H9 (cell line): ENCODE data around the gene SRGAP3. TPM values are rescaled to one million over a fixed set of nuclear protein-coding genes. Genes with fewer than 3 reads are reported as not detected.

Source experiments
- DNase-seq: peaks from one replicate; pipeline ENCODE4 v3.0.0-alpha.2; 2017
- H2AFZ ChIP-seq: one replicate; pipeline ENCODE4 v1.6.1; 2013; ENCODE audit warnings: mild to moderate bottlenecking, low read length, control low read depth, moderate library complexity
- H2AK5ac ChIP-seq: 2 replicates; pipeline ENCODE4 v1.6.1; 2013; ENCODE audit warnings: low read length, control low read depth, mixed read lengths; ENCODE audit not compliant: insufficient read length
- H2BK120ac ChIP-seq: one replicate; pipeline ENCODE4 v1.6.1; 2013; ENCODE audit warnings: low read depth, mild to moderate bottlenecking, low read length, control low read depth, inconsistent platforms; ENCODE audit not compliant: poor library complexity, severe bottlenecking
- H2BK12ac ChIP-seq: 2 replicates; pipeline ENCODE4 v1.6.1; 2013; ENCODE audit warnings: low read length, control low read depth, mixed read lengths, low read depth; ENCODE audit not compliant: insufficient read length
- H2BK15ac ChIP-seq: 2 replicates; pipeline ENCODE4 v1.6.1; 2013; ENCODE audit warnings: low read depth, low read length, control low read depth
- H2BK20ac ChIP-seq: one replicate; pipeline ENCODE4 v1.6.1; 2013; ENCODE audit warnings: low read depth, mild to moderate bottlenecking, low read length, control low read depth, inconsistent platforms; ENCODE audit not compliant: poor library complexity, severe bottlenecking
- H2BK5ac ChIP-seq: 2 replicates; pipeline ENCODE4 v1.6.1; 2013; ENCODE audit warnings: low read length, control low read depth, mixed read lengths; ENCODE audit not compliant: insufficient read length
- H3K14ac ChIP-seq: 2 replicates; pipeline ENCODE4 v1.6.1; 2013; ENCODE audit warnings: low read length, control low read depth; ENCODE audit not compliant: insufficient read depth
- H3K18ac ChIP-seq: 2 replicates; pipeline ENCODE4 v1.6.1; 2013; ENCODE audit warnings: low read depth, mild to moderate bottlenecking, mixed read lengths, low read length, control low read depth; ENCODE audit not compliant: insufficient read length
- H3K23ac ChIP-seq: 2 replicates; pipeline ENCODE4 v1.6.1; 2013; ENCODE audit warnings: low read length, control low read depth, mixed read lengths, low read depth; ENCODE audit not compliant: insufficient read length
- H3K23me2 ChIP-seq: 2 replicates; pipeline ENCODE4 v1.6.1; 2013; ENCODE audit warnings: low read depth, mild to moderate bottlenecking, mixed read lengths, low read length, control low read depth; ENCODE audit not compliant: insufficient read length, poor library complexity, severe bottlenecking
- H3K27ac ChIP-seq: 2 replicates; pipeline ENCODE4 v1.5.1; 2013; ENCODE audit warnings: low read length, control low read depth, mixed read lengths, low read depth; ENCODE audit not compliant: insufficient read length
- H3K27me3 ChIP-seq: 2 replicates; pipeline ENCODE4 v1.6.1; 2013; ENCODE audit warnings: low read length, control low read depth, inconsistent platforms; ENCODE audit not compliant: insufficient read depth
- H3K4ac ChIP-seq: 2 replicates; pipeline ENCODE4 v1.6.1; 2013; ENCODE audit warnings: low read depth, mild to moderate bottlenecking, control low read depth, inconsistent platforms, low read length, moderate library complexity
- H3K4me1 ChIP-seq: 2 replicates; pipeline ENCODE4 v1.6.1; 2013; ENCODE audit warnings: low read length, control low read depth, inconsistent platforms; ENCODE audit not compliant: insufficient read depth
- H3K4me2 ChIP-seq: 2 replicates; pipeline ENCODE4 v1.6.1; 2013; ENCODE audit warnings: low read length, control low read depth, mixed read lengths; ENCODE audit not compliant: insufficient read length, insufficient read depth
- H3K56ac ChIP-seq: 2 replicates; pipeline ENCODE4 v1.6.1; 2013; ENCODE audit warnings: low read depth, mild to moderate bottlenecking, mixed read lengths, low read length, control low read depth; ENCODE audit not compliant: insufficient read length
- H3K79me1 ChIP-seq: 2 replicates; pipeline ENCODE4 v1.6.1; 2013; ENCODE audit warnings: low read depth, mild to moderate bottlenecking, moderate library complexity, low read length, control low read depth, inconsistent platforms; ENCODE audit not compliant: insufficient read depth, poor library complexity, severe bottlenecking
- H3K79me2 ChIP-seq: 2 replicates; pipeline ENCODE4 v1.6.1; 2013; ENCODE audit warnings: low read length, control low read depth, inconsistent platforms; ENCODE audit not compliant: insufficient read depth
- H3K9ac ChIP-seq: 2 replicates; pipeline ENCODE4 v1.6.1; 2013; ENCODE audit warnings: low read length, control low read depth, mixed read lengths; ENCODE audit not compliant: insufficient read length; ENCODE audit errors: extremely low read depth
- H3K9me3 ChIP-seq: one replicate; pipeline ENCODE4 v1.6.1; 2013; ENCODE audit warnings: low read depth, low read length, inconsistent platforms; ENCODE audit not compliant: control insufficient read depth
- H3T11ph ChIP-seq: one replicate; pipeline ENCODE4 v1.6.1; 2013; ENCODE audit warnings: mild to moderate bottlenecking, low read length, control low read depth, inconsistent platforms
- H4K20me1 ChIP-seq: one replicate; pipeline ENCODE4 v1.6.1; 2013; ENCODE audit not compliant: control insufficient read depth, insufficient read length, insufficient read depth
- H4K5ac ChIP-seq: 2 replicates; pipeline ENCODE4 v1.6.1; 2013; ENCODE audit warnings: low read depth, mild to moderate bottlenecking, mixed read lengths, low read length, control low read depth; ENCODE audit not compliant: insufficient read length
- H4K8ac ChIP-seq: replicated peaks from 2 replicates; pipeline ENCODE4 v1.6.1; 2013; ENCODE audit warnings: low read length, control low read depth, mixed read lengths, low read depth; ENCODE audit not compliant: insufficient read length
- H4K91ac ChIP-seq: 2 replicates; pipeline ENCODE4 v1.6.1; 2013; ENCODE audit warnings: low read depth, mild to moderate bottlenecking, moderate library complexity, mixed read lengths, low read length, control low read depth; ENCODE audit not compliant: insufficient read length
- H3K27ac Mint-ChIP-seq, 3 experiments: 2 replicates in 2 of 3; 3 replicates in 1 of 3; pipeline ENCODE4 v1.8.0; 2020 to 2021; ENCODE audit warnings: mixed read lengths in 3 of 3, mild to moderate bottlenecking in 1 of 3, moderate library complexity in 1 of 3
- H3K27me3 Mint-ChIP-seq: 2 replicates; pipeline ENCODE4 v1.8.0; 2021; ENCODE audit warnings: low read depth, mild to moderate bottlenecking, moderate library complexity, mixed read lengths
- H3K36me3 Mint-ChIP-seq, 3 experiments: 2 replicates in 2 of 3; 3 replicates in 1 of 3; pipeline ENCODE4 v1.8.0; 2020 to 2021; ENCODE audit warnings: low read depth in 3 of 3, mixed read lengths in 3 of 3; ENCODE audit not compliant: insufficient read depth in 1 of 3
- H3K4me1 Mint-ChIP-seq, 2 experiments: 2 replicates each; pipeline ENCODE4 v1.8.0; 2020; ENCODE audit warnings: mixed read lengths in 2 of 2
- H3K4me3 Mint-ChIP-seq, 2 experiments: 2 replicates in 1 of 2; 3 replicates in 1 of 2; pipeline ENCODE4 v1.8.0; 2020 to 2021; ENCODE audit warnings: mild to moderate bottlenecking in 2 of 2, mixed read lengths in 2 of 2, moderate library complexity in 1 of 2
- H3K9me3 Mint-ChIP-seq, 2 experiments: 2 replicates in 1 of 2; 3 replicates in 1 of 2; pipeline ENCODE4 v1.8.0; 2020; ENCODE audit warnings: mild to moderate bottlenecking in 2 of 2, mixed read lengths in 2 of 2, moderate library complexity in 1 of 2
- WGBS: extraction: QIAGEN DNeasy Blood & Tissue Kit; methylation state at CpG from one replicate; pipeline ENCODE4 v1.1.7; 2013; ENCODE audit warnings: missing lambda C conversion rate, low lambda C conversion rate, mixed read lengths; ENCODE audit not compliant: insufficient read length; ENCODE audit errors: extremely low coverage; 5-methylcytosine and 5-hydroxymethylcytosine counted together
- total RNA-seq: library from RNA; stranded (reverse); gene quantifications from 2 replicates; pipeline ENCODE4 v1.2.1, GENCODE V29; 2021
- TF ChIP-seq, protein P1 (sequence below): fragments of 200-600 bp; sonication (generic); conservative IDR thresholded peaks from 3 replicates; pipeline ENCODE4 v1.8.0; 2021; ENCODE audit warnings: antibody characterized with exemption, mild to moderate bottlenecking

SRGAP3 gene
- total RNA-seq, 1 experiment from 2014 or later, result 3.4 TPM

DNA sequence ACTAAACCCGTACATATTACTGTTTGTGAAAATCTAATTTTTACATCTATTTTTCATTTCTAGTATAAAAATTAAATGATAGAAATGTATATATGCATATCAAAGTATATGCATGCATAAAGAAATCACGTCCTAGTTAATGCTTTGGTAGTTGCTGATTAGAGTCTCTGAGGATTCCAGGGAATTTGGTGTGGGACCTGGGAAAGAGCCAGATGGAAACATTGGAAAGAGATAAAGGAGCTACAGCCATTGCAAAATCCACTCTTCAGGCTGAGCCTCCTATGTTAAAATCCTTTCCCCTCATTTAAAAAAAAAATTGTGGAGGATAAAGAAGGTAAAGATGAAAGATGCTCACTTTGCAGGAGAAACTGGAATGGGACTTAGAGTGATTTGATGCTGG, 134.1 kb downstream of the SRGAP3 start:
- H4K20me1 ChIP-seq, result no peaks in the 10 kb centered on the region
- no peak overlapping the region for H3K4me2 ChIP-seq
- no peak overlapping the region for H2AK5ac ChIP-seq
- no peak overlapping the region for H3K27ac ChIP-seq
- no peak overlapping the region for H4K5ac ChIP-seq
- no peaks in the 10 kb centered on the region for H3K79me2 ChIP-seq
- no peaks in the 10 kb centered on the region for H3K9me3 ChIP-seq
- H2BK20ac ChIP-seq, result no peak overlapping the region
- no peak overlapping the region for H2BK15ac ChIP-seq
- H3K14ac ChIP-seq, result no peak overlapping the region
- peaks cover 2% of the 10 kb centered on the region for H3K27me3 Mint-ChIP-seq
- H3K9ac ChIP-seq, result no peak overlapping the region
- no peak overlapping the region for H3K23ac ChIP-seq
- no peak overlapping the region for H3K4me3 Mint-ChIP-seq
- no peak overlapping the region for H3K56ac ChIP-seq
- no peak overlapping the region for H4K91ac ChIP-seq
- no peaks in the 10 kb centered on the region for H3K23me2 ChIP-seq
- no peak overlapping the region for H3K27ac Mint-ChIP-seq
- peaks cover 3% of the 10 kb centered on the region in 2 experiments; a peak in 2 of 5 replicates for H3K9me3 Mint-ChIP-seq
- no peak overlapping the region for H3T11ph ChIP-seq
- no peaks in the 10 kb centered on the region for H3K27me3 ChIP-seq
- peaks cover 4 to 5% of the 10 kb centered on the region in 2 experiments; a peak in 3 of 4 replicates for H3K4me1 Mint-ChIP-seq
- no peak overlapping the region for H2BK12ac ChIP-seq
- no peaks in the 10 kb centered on the region for H3K4me1 ChIP-seq
- peaks cover 2 to 10% (median 3%) of the 10 kb centered on the region in 3 experiments; a peak in 4 of 7 replicates for H3K36me3 Mint-ChIP-seq
- no peak overlapping the region for H3K18ac ChIP-seq
- no CpG with 5 or more reads among the region's 2 CpGs for WGBS
- no peak for DNase-seq
- no peak overlapping the region for H2AFZ ChIP-seq
- H3K79me1 ChIP-seq, result no peaks in the 10 kb centered on the region
- TF ChIP-seq, protein P1, sequence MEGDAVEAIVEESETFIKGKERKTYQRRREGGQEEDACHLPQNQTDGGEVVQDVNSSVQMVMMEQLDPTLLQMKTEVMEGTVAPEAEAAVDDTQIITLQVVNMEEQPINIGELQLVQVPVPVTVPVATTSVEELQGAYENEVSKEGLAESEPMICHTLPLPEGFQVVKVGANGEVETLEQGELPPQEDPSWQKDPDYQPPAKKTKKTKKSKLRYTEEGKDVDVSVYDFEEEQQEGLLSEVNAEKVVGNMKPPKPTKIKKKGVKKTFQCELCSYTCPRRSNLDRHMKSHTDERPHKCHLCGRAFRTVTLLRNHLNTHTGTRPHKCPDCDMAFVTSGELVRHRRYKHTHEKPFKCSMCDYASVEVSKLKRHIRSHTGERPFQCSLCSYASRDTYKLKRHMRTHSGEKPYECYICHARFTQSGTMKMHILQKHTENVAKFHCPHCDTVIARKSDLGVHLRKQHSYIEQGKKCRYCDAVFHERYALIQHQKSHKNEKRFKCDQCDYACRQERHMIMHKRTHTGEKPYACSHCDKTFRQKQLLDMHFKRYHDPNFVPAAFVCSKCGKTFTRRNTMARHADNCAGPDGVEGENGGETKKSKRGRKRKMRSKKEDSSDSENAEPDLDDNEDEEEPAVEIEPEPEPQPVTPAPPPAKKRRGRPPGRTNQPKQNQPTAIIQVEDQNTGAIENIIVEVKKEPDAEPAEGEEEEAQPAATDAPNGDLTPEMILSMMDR, result no peak
- H2BK5ac ChIP-seq, result no peak overlapping the region
- no peak overlapping the region for H3K4ac ChIP-seq
- H4K8ac ChIP-seq, result no peak overlapping the region
- no peak overlapping the region for H2BK120ac ChIP-seq
